ENCODE results near the gene DBNDD1. TPM values are rescaled to one million over a fixed set of nuclear protein-coding genes. Genes with fewer than 3 reads are reported as not detected.

DBNDD1 gene
- total RNA-seq, 2 experiments from 2014 or later, result 0.52 to 0.96 TPM

DNA sequence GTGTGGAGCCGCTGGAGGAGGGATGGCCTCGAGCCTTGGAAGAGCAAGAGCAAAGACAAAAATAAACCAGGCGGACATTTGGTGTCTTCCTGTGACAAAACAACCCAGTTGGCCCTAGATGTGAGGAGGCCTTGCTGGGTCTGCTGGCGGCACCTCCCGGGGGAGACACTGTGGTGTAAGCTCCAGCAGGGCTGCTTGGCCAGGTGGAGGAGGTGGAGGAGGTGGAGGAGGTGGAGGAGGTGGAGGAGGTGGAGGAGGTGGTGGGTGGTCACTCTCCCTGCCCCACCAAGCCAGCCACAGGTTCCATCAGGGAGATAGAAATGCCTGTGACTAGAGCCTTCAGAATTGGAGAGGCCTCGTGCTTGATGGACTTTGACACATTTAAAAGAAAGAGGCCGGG is 32.1 kb downstream of the DBNDD1 start:
- no peak for ATAC-seq

DNA sequence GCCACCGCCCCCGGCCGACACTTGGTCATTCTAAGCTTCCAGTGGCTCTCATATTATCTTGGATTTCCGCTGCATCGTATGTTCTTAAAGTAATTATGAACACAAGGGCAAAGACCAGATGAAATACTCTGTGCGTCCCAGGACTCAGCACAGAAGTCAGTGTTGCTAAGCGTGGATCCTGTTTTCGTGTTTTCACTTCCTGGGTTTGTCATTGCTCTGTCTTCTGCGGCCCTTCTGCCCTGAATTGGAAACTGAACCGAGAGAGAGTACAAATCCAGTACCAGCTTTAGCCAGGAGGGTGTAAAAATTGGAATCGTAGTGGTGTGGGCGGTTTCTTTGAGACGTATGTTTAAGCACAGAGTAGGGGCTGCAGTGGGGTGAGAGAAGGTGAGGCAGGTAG is 32.7 kb downstream of the DBNDD1 start:
- Mint-ChIP-seq H3K4me1 (ENCODE audit: low read depth) (peaks cover 3% of the 10 kb centered on the region), H3K4me3 (no peak overlapping the region), H3K27me3 (no peaks in the 10 kb centered on the region), H3K36me3 (ENCODE audit: low read depth) (peaks cover 43% of the 10 kb centered on the region), H3K27ac (no peak overlapping the region), H3K9me3 (no peaks in the 10 kb centered on the region)
- TF ChIP-seq, protein P1, sequence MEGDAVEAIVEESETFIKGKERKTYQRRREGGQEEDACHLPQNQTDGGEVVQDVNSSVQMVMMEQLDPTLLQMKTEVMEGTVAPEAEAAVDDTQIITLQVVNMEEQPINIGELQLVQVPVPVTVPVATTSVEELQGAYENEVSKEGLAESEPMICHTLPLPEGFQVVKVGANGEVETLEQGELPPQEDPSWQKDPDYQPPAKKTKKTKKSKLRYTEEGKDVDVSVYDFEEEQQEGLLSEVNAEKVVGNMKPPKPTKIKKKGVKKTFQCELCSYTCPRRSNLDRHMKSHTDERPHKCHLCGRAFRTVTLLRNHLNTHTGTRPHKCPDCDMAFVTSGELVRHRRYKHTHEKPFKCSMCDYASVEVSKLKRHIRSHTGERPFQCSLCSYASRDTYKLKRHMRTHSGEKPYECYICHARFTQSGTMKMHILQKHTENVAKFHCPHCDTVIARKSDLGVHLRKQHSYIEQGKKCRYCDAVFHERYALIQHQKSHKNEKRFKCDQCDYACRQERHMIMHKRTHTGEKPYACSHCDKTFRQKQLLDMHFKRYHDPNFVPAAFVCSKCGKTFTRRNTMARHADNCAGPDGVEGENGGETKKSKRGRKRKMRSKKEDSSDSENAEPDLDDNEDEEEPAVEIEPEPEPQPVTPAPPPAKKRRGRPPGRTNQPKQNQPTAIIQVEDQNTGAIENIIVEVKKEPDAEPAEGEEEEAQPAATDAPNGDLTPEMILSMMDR (IDR thresholded peaks at IDR 0.05), result no peak
- ATAC-seq (no peak), DNase-seq (no peak)
- intact Hi-C loops (cut with micrococcal nuclease), result no loop called here
- CTCF ChIA-PET, result no interaction called here
- POLR2A ChIA-PET, result interaction anchor here (1.8 kb wide), 1 partner anchor 11 kb away, joined by 7 read pairs; no protein-coding TSS in a partner anchor

More for the DNA sequence above, 32.1 kb downstream of the DBNDD1 start:
- intact Hi-C loops (cut with micrococcal nuclease), result no loop called here
- ChIA-PET CTCF (no interaction called here), POLR2A (interaction anchor here (1.8 kb wide), 1 partner anchor 12 kb away, joined by 5 read pairs; no protein-coding TSS in a partner anchor)
- no peak for DNase-seq
- TF ChIP-seq, protein P1 (IDR thresholded peaks at IDR 0.05), result no peak
- peaks cover 43% of the 10 kb centered on the region for H3K36me3 Mint-ChIP-seq (ENCODE audit: low read depth)
- no peak overlapping the region for H3K4me3 Mint-ChIP-seq
- no peaks in the 10 kb centered on the region for H3K4me1 Mint-ChIP-seq (ENCODE audit: low read depth)
- H3K27me3 Mint-ChIP-seq, result no peaks in the 10 kb centered on the region
- H3K9me3 Mint-ChIP-seq, result no peaks in the 10 kb centered on the region
- H3K27ac Mint-ChIP-seq, result no peak overlapping the region

DNA sequence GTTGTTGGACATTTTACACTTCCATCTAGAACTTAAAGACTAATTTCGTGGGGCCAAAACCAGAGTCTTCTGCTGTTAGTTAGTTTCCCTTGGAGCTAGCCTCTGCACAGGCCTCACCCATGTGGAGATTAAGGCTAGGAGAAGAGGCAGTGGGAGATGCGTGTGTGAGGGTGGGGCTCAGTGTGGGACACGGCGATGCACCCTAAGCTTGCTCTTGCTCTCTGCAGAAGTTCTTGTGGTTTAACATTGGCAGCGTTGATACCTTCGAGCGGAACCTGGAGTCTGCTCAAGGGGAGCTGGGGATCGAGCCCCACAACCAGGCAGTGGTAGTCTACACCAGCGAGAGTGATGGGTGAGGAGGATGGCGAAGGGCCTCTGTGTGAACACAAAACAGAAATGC is 34.0 kb downstream of the DBNDD1 start:
- ATAC-seq, result no peak
- ChIA-PET CTCF (no interaction called here), POLR2A (interaction anchor here (1.8 kb wide), 1 partner anchor 10 kb away, joined by 7 read pairs; no protein-coding TSS in a partner anchor)
- TF ChIP-seq, protein P1 (IDR thresholded peaks at IDR 0.05), result no peak
- H3K9me3 Mint-ChIP-seq, result no peaks in the 10 kb centered on the region
- no peak overlapping the region for H3K4me3 Mint-ChIP-seq
- peaks cover 44% of the 10 kb centered on the region for H3K36me3 Mint-ChIP-seq (ENCODE audit: low read depth)
- no peak for DNase-seq
- H3K27me3 Mint-ChIP-seq, result no peaks in the 10 kb centered on the region
- intact Hi-C loops (cut with micrococcal nuclease), result no loop called here
- H3K27ac Mint-ChIP-seq, result no peak overlapping the region
- peaks cover 6% of the 10 kb centered on the region for H3K4me1 Mint-ChIP-seq (ENCODE audit: low read depth)

DNA sequence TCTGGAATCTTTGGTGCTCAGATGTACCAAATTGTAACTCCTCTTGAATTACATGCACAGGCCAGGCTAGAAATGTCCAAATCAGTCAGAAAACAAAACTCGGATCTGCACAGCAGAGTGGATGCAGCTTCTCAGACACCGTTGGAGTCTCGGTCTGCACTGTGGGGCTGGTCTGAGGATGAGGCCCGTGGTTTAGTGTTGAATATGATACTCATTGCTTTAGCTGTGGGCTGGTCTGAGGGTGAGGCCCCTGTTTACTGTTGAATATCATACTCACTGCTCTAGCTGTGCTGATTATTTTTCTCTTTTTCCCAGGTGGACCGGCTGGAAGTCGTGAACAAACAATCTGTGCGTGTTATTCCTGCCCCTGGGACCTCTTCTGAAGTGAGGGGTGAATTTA is 35.0 kb downstream of the DBNDD1 start:
- TF ChIP-seq, protein P1 (IDR thresholded peaks at IDR 0.05), result no peak
- POLR2A ChIA-PET, result no interaction called here
- intact Hi-C loops (cut with micrococcal nuclease), result no loop called here
- H3K27ac Mint-ChIP-seq, result no peak overlapping the region
- DNase-seq, result no peak
- no peak for ATAC-seq
- no peaks in the 10 kb centered on the region for H3K9me3 Mint-ChIP-seq
- no peak overlapping the region for H3K4me3 Mint-ChIP-seq
- CTCF ChIA-PET, result no interaction called here
- H3K4me1 Mint-ChIP-seq (ENCODE audit: low read depth), result peaks cover 6% of the 10 kb centered on the region
- no peaks in the 10 kb centered on the region for H3K27me3 Mint-ChIP-seq
- peaks cover 51% of the 10 kb centered on the region for H3K36me3 Mint-ChIP-seq (ENCODE audit: low read depth)

DNA sequence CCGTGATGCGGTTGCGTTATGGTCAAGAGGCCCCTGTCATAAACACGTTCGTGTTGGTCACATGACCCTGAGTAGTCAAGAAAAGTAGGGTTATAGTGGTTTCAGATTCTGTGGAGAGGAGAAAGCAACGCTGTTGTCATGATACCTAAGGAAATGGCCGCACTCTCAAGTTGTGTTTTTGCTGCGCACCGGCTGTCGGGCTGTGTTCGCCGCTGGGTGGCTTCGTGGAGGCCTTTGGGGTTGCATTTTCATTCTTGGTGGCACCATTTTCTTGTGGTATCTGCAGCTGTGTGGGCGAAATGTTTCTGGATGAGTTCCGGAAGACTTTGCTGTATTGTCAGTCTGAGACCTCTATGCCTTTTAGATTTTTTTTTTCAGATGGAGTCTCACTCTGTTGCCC is 35.7 kb downstream of the DBNDD1 start:
- H3K27ac Mint-ChIP-seq, result no peak overlapping the region
- DNase-seq (peak; percentile 15), ATAC-seq (no peak)
- peaks cover 54% of the 10 kb centered on the region for H3K36me3 Mint-ChIP-seq (ENCODE audit: low read depth)
- no peaks in the 10 kb centered on the region for H3K9me3 Mint-ChIP-seq
- H3K4me3 Mint-ChIP-seq, result no peak overlapping the region
- intact Hi-C loops (cut with micrococcal nuclease), result no loop called here
- ChIA-PET POLR2A (no interaction called here), CTCF (no interaction called here)
- peaks cover 6% of the 10 kb centered on the region for H3K4me1 Mint-ChIP-seq (ENCODE audit: low read depth)
- H3K27me3 Mint-ChIP-seq, result no peaks in the 10 kb centered on the region
- TF ChIP-seq, protein P1 (IDR thresholded peaks at IDR 0.05), result no peak
